Omental fat pad (tissue), 4 donors: Measurements from ENCODE around the gene CCNK. TPM values are rescaled to one million over a fixed set of nuclear protein-coding genes. Genes with fewer than 3 reads are reported as not detected.

ENCODE experiments used
- ATAC-seq: fragments of 150-250 bp; one replicate; pipeline ENCODE4 v1.9.1; 2016; ENCODE audit warnings: mild to moderate bottlenecking, moderate library complexity; ENCODE audit not compliant: low FRiP score
- DNase-seq: peaks from one replicate; pipeline ENCODE4 v3.0.0-alpha.2; 2019; ENCODE audit warnings: low spot score
- CTCF ChIP-seq, 3 donors: fragments of 450-650 bp; IDR thresholded peaks; one replicate each; pipeline ENCODE4 v1.5.1; 2016 to 2017; ENCODE audit warnings: antibody characterized with exemption in 3 of 3, mild to moderate bottlenecking in 3 of 3, moderate library complexity in 2 of 3
- total RNA-seq, 4 donors: library from RNA; depleted of rRNA; stranded (reverse); fragments of >200 nt; gene quantifications; one replicate each; pipeline ENCODE4 v1.1.0, GENCODE V29; 2016

The CCNK gene
- total RNA-seq, 4 donors from 2014 or later = 23.2 to 37.0 (median 34.7) TPM

- TF ChIP-seq CTCF (IDR thresholded peaks at IDR 0.05) = no peak
- DNase-seq = no peak
Measured at GRCh38 chr14:99503848-99504453, 22.7 kb downstream of the CCNK start.

GRCh38 chr14:99505089-99505488 is 23.9 kb downstream of the CCNK start:
- DNase-seq = no peak
- no peak for ATAC-seq
- no peak for TF ChIP-seq CTCF (IDR thresholded peaks at IDR 0.05)

More at GRCh38 chr14:99503848-99504453, 22.7 kb downstream of the CCNK start:
- no peak for ATAC-seq

- DNase-seq (no peak), ATAC-seq (no peak)
- TF ChIP-seq CTCF (IDR thresholded peaks at IDR 0.05) = no peak
Measured at GRCh38 chr14:99506276-99506675, 25.1 kb downstream of the CCNK start.

GRCh38 chr14:99507860-99508640 is 26.8 kb downstream of the CCNK start:
- no peak for ATAC-seq
- no peak for TF ChIP-seq CTCF (IDR thresholded peaks at IDR 0.05)

GRCh38 chr14:99508896-99509629 is 27.9 kb downstream of the CCNK start:
- DNase-seq (no peak), ATAC-seq (peak; percentile 3)
- no peak for TF ChIP-seq CTCF (IDR thresholded peaks at IDR 0.05)

More at GRCh38 chr14:99507860-99508640, 26.8 kb downstream of the CCNK start:
- no peak for DNase-seq

GRCh38 chr14:99509871-99510555 is 28.8 kb downstream of the CCNK start:
- ATAC-seq (no peak), DNase-seq (no peak)
- TF ChIP-seq CTCF (IDR thresholded peaks at IDR 0.05) = no peak
